Caco-2 (cell line): ENCODE results near the gene GNAS-AS1. TPM values are rescaled to one million over a fixed set of nuclear protein-coding genes. Genes with fewer than 3 reads are reported as not detected.
"Not testable (repeated sequence)": the region's sequence is repeated elsewhere in the genome, so short reads cannot be mapped to it uniquely, and the experiment has no call there.

Experiments used
- BruUV-seq: library from RNA; stranded (reverse); fragments of 400-500 nt; replicated peaks from 2 replicates; lab custom pipeline; 2021; lab: Mats Ljungman, UMichigan
- CTCF ChIA-PET: fragments of 300-600 bp; sonication (Branson Sonifier 250); formaldehyde crosslinking; loops from one replicate; lab custom pipeline; 2022; ENCODE audit warnings: antibody characterized with exemption; lab: Charles Lee
- POLR2A ChIA-PET: fragments of 300-600 bp; sonication (Branson Sonifier 250); formaldehyde crosslinking; loops from one replicate; lab custom pipeline; 2022; ENCODE audit warnings: antibody characterized with exemption; lab: Charles Lee
- DNase-seq, 2 experiments: peaks; one replicate each; pipeline versions ENCODE4 v3.0.0 to v3.0.0-alpha.2; 2020 to 2022
- H3K27me3 ChIP-seq: replicated peaks from 2 replicates; pipeline ENCODE4 v1.6.0; 2011; ENCODE audit warnings: low read length; ENCODE audit not compliant: control insufficient read depth, insufficient read depth
- H3K36me3 ChIP-seq: 2 replicates; pipeline ENCODE4 v1.5.1; 2011; ENCODE audit warnings: low read length; ENCODE audit not compliant: control insufficient read depth, insufficient read depth
- H3K4me1 ChIP-seq: fragments of 250-450 bp; sonication (Bioruptor Pico); 2 replicates; pipeline ENCODE4 v1.5.1; 2020; ENCODE audit warnings: mild to moderate bottlenecking
- H3K4me3 ChIP-seq: 2 replicates; pipeline ENCODE4 v1.5.1; 2011; ENCODE audit warnings: low read depth, mild to moderate bottlenecking, control low read depth, low read length
- H3K9me3 ChIP-seq: fragments of 250-450 bp; sonication (Bioruptor Pico); 2 replicates; pipeline ENCODE4 v1.5.1; 2020; ENCODE audit warnings: mild to moderate bottlenecking, moderate library complexity
- H3K27ac Mint-ChIP-seq: one replicate; pipeline ENCODE4 v1.8.0; 2022; ENCODE audit warnings: mixed read lengths; ENCODE audit not compliant: unreplicated experiment
- H3K27me3 Mint-ChIP-seq: one replicate; pipeline ENCODE4 v1.8.0; 2022; ENCODE audit warnings: mixed read lengths; ENCODE audit not compliant: insufficient read depth, unreplicated experiment
- H3K36me3 Mint-ChIP-seq: one replicate; pipeline ENCODE4 v1.8.0; 2022; ENCODE audit warnings: mild to moderate bottlenecking, mixed read lengths; ENCODE audit not compliant: insufficient read depth, unreplicated experiment
- H3K4me1 Mint-ChIP-seq: one replicate; pipeline ENCODE4 v1.8.0; 2022; ENCODE audit warnings: low read depth, mixed read lengths; ENCODE audit not compliant: unreplicated experiment
- H3K4me3 Mint-ChIP-seq: one replicate; pipeline ENCODE4 v1.8.0; 2022; ENCODE audit warnings: mild to moderate bottlenecking, moderate library complexity, mixed read lengths; ENCODE audit not compliant: unreplicated experiment
- H3K9me3 Mint-ChIP-seq: one replicate; pipeline ENCODE4 v1.8.0; 2022; ENCODE audit warnings: mixed read lengths; ENCODE audit not compliant: unreplicated experiment
- intact Hi-C: fragments of 100-400 bp; cut with micrococcal nuclease; formaldehyde crosslinking; loops from one replicate; pipeline ENCODE4 v1.10.0; 2022; ENCODE audit not compliant: unreplicated experiment
- total RNA-seq: library from RNA; stranded (reverse); gene quantifications from 2 replicates; pipeline ENCODE4 v1.2.3, GENCODE V29; 2022
- TF ChIP-seq, protein P1 (sequence below), 2 experiments: fragments of 200-600 bp in 1 of 2; IDR thresholded peaks; 1 replicate in 1 of 2; 2 replicates in 1 of 2; pipeline versions ENCODE4 v1.5.1 to v1.8.0; 2011 to 2022; ENCODE audit warnings: antibody characterized with exemption in 1 of 2, control low read depth in 1 of 2, inconsistent platforms in 1 of 2, low read depth in 1 of 2, low read length in 1 of 2, mild to moderate bottlenecking in 1 of 2, moderate library complexity in 1 of 2; ENCODE audit not compliant: insufficient read depth in 1 of 2, severe bottlenecking in 1 of 2, unreplicated experiment in 1 of 2

Gene GNAS-AS1
- total RNA-seq, 1 experiment from 2014 or later, result 5.1 TPM

DNA sequence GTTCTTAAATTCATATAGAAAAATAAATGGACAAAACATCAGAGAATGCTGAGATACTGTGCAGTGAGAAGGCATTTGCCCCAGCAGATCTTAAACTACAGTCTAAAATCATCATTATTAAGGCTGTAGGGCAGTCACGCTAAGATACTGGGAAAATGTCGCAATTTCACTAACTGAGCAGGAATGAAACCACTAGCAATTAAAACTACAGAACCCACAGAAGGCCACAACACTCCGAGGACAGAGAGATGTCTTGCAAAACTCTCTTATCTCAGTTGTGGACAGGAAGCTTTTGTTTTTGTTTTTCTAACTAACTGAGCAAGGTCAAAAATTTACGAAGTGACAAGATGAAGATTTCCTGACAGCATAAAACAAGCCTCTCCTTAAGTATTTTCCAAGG, 18.2 kb downstream of the GNAS-AS1 start:
- TF ChIP-seq, protein P1, sequence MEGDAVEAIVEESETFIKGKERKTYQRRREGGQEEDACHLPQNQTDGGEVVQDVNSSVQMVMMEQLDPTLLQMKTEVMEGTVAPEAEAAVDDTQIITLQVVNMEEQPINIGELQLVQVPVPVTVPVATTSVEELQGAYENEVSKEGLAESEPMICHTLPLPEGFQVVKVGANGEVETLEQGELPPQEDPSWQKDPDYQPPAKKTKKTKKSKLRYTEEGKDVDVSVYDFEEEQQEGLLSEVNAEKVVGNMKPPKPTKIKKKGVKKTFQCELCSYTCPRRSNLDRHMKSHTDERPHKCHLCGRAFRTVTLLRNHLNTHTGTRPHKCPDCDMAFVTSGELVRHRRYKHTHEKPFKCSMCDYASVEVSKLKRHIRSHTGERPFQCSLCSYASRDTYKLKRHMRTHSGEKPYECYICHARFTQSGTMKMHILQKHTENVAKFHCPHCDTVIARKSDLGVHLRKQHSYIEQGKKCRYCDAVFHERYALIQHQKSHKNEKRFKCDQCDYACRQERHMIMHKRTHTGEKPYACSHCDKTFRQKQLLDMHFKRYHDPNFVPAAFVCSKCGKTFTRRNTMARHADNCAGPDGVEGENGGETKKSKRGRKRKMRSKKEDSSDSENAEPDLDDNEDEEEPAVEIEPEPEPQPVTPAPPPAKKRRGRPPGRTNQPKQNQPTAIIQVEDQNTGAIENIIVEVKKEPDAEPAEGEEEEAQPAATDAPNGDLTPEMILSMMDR (IDR thresholded peaks at IDR 0.05; ENCODE audit: insufficient read depth in 1 of 2, low read depth in 1 of 2, low read length in 1 of 2, severe bottlenecking in 1 of 2, unreplicated experiment in 1 of 2), result no peak
- ChIA-PET POLR2A (no interaction called here), CTCF (no interaction called here)
- H3K9me3 ChIP-seq, result no peaks in the 10 kb centered on the region; the same call in 1 of the 2 replicates
- no TSS peak for BruUV-seq
- Mint-ChIP-seq H3K36me3 (no peaks in the 10 kb centered on the region), H3K4me3 (no peak overlapping the region), H3K27me3 (peaks cover 37% of the 10 kb centered on the region), H3K4me1 (no peaks in the 10 kb centered on the region), H3K27ac (no peak overlapping the region), H3K9me3 (no peaks in the 10 kb centered on the region)
- H3K36me3 ChIP-seq, result no peaks in the 10 kb centered on the region
- no peaks in the 10 kb centered on the region for H3K27me3 ChIP-seq
- H3K4me1 ChIP-seq, result no peaks in the 10 kb centered on the region
- intact Hi-C loops, result loop anchor here (10.0 kb wide), 1 partner anchor 358 kb away; no protein-coding TSS in a partner anchor
- H3K4me3 ChIP-seq, result no peak overlapping the region
- DNase-seq, result no peak

DNA sequence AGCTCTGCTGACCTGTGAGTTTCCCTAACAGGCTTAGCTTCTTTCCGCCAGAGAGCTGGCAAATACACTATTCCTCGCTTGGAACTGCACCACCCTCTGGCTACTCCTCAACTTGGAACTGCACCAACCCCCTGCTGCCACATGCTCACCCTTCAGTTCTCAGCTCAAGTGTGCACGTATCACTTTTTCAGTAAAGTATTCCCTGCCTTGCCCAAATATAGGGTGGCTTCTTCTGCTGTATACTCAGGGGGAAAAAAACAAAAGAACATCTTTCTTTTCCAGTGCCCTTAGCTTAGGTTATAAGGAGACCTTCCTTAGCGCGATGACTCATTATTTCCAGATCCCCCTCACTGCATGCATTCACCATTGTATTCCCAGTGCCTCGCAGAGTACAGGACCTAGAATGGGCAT, 21.2 kb downstream of the GNAS-AS1 start:
- Mint-ChIP-seq H3K36me3 (no peaks in the 10 kb centered on the region), H3K9me3 (no peaks in the 10 kb centered on the region), H3K27ac (no peak overlapping the region), H3K4me1 (no peaks in the 10 kb centered on the region), H3K27me3 (peaks cover 20% of the 10 kb centered on the region), H3K4me3 (no peak overlapping the region)
- ChIA-PET CTCF (interaction anchor here (0.7 to 1.1 kb wide), 4 partner anchors 8 to 348 kb away, joined by 3 to 6 read pairs (median 4); partner anchors contain the start of gene STX16), POLR2A (no interaction called here)
- no peak for DNase-seq
- TF ChIP-seq, protein P1 (IDR thresholded peaks at IDR 0.05; ENCODE audit: insufficient read depth in 1 of 2, low read depth in 1 of 2, low read length in 1 of 2, severe bottlenecking in 1 of 2, unreplicated experiment in 1 of 2), result peak in 1 of 2 experiments; percentile 4
- intact Hi-C loops, result no loop called here
- Histone ChIP-seq H3K4me3 (no peak overlapping the region), H3K9me3 (no peaks in the 10 kb centered on the region; the same call in 1 of the 2 replicates), H3K4me1 (no peaks in the 10 kb centered on the region), H3K27me3 (no peaks in the 10 kb centered on the region), H3K36me3 (no peaks in the 10 kb centered on the region)
- no TSS peak for BruUV-seq

GRCh38 chr20:58828804-58829203, 21.9 kb downstream of the GNAS-AS1 start:
- H3K27ac Mint-ChIP-seq, H3K4me1 ChIP-seq, H3K36me3 ChIP-seq, POLR2A ChIA-PET, BruUV-seq, H3K9me3 Mint-ChIP-seq, H3K4me3 ChIP-seq, H3K4me3 Mint-ChIP-seq, H3K9me3 ChIP-seq, H3K27me3 ChIP-seq, H3K4me1 Mint-ChIP-seq, intact Hi-C loops, H3K36me3 Mint-ChIP-seq, DNase-seq: not testable (repeated sequence)
- CTCF ChIA-PET, result interaction anchor here (0.7 to 1.1 kb wide), 5 partner anchors 9 to 408 kb away, joined by 3 to 6 read pairs (median 4); partner anchors contain the start of gene STX16
- peaks cover 22% of the 10 kb centered on the region for H3K27me3 Mint-ChIP-seq
